HL-60/S4 (cell line): ENCODE data around the gene TBC1D2.

Experiments used
- in situ Hi-C: fragments of 300-500 bp; cut with MboI; formaldehyde crosslinking; loops from 2 replicates; pipeline ENCODE4 v1.14.3; 2022; ENCODE audit warnings: low sequenced_read_pairs

TBC1D2 gene

GRCh38 chr9:98220911-98221310, 34.5 kb downstream of the TBC1D2 start:
- in situ Hi-C loops: no loop called here

GRCh38 chr9:98219794-98220370, 35.6 kb downstream of the TBC1D2 start:
- in situ Hi-C loops: no loop called here

- in situ Hi-C loops: no loop called here
These were observed 36.1 kb downstream of the TBC1D2 start for GRCh38 chr9:98219364-98219716.

GRCh38 chr9:98218562-98219363, 36.7 kb downstream of the TBC1D2 start:
- in situ Hi-C loops: no loop called here

GRCh38 chr9:98217255-98217654, 38.2 kb downstream of the TBC1D2 start:
- in situ Hi-C loops: no loop called here

- in situ Hi-C loops: no loop called here
These were observed 39.1 kb downstream of the TBC1D2 start for GRCh38 chr9:98216391-98216790.

- in situ Hi-C loops: no loop called here
These were observed 39.6 kb downstream of the TBC1D2 start for GRCh38 chr9:98215821-98216220.

- in situ Hi-C loops: no loop called here
These were observed 40.2 kb downstream of the TBC1D2 start for GRCh38 chr9:98215271-98215670.

- in situ Hi-C loops: no loop called here
These were observed 40.6 kb downstream of the TBC1D2 start for GRCh38 chr9:98214811-98215210.

GRCh38 chr9:98211260-98211659, 44.2 kb downstream of the TBC1D2 start:
- in situ Hi-C loops: no loop called here

GRCh38 chr9:98210435-98210834, 45.0 kb downstream of the TBC1D2 start:
- in situ Hi-C loops: no loop called here

- in situ Hi-C loops: no loop called here
These were observed 45.9 kb downstream of the TBC1D2 start for GRCh38 chr9:98209530-98209929.

GRCh38 chr9:98208635-98209034, 46.8 kb downstream of the TBC1D2 start:
- in situ Hi-C loops: no loop called here

- in situ Hi-C loops: no loop called here
These were observed 47.8 kb downstream of the TBC1D2 start for GRCh38 chr9:98207606-98208005.

- in situ Hi-C loops: no loop called here
These were observed 48.7 kb downstream of the TBC1D2 start for GRCh38 chr9:98206754-98207153.

GRCh38 chr9:98204692-98205091, 50.8 kb downstream of the TBC1D2 start:
- in situ Hi-C loops: no loop called here

GRCh38 chr9:98203153-98203552, 52.3 kb downstream of the TBC1D2 start:
- in situ Hi-C loops: no loop called here

- in situ Hi-C loops: no loop called here
These were observed 53.2 kb downstream of the TBC1D2 start for GRCh38 chr9:98202252-98202651.

GRCh38 chr9:98201749-98202148, 53.7 kb downstream of the TBC1D2 start:
- in situ Hi-C loops: no loop called here

GRCh38 chr9:98201102-98201501, 54.3 kb downstream of the TBC1D2 start:
- in situ Hi-C loops: no loop called here

GRCh38 chr9:98199388-98200033, 55.9 kb downstream of the TBC1D2 start:
- in situ Hi-C loops: no loop called here

GRCh38 chr9:98195671-98196070, 59.8 kb downstream of the TBC1D2 start:
- in situ Hi-C loops: no loop called here
